ENCODE measurements around the gene PLPPR2.
"Not testable (repeated sequence)": the region's sequence is repeated elsewhere in the genome, so short reads cannot be mapped to it uniquely, and the experiment has no call there.

Gene PLPPR2

DNA sequence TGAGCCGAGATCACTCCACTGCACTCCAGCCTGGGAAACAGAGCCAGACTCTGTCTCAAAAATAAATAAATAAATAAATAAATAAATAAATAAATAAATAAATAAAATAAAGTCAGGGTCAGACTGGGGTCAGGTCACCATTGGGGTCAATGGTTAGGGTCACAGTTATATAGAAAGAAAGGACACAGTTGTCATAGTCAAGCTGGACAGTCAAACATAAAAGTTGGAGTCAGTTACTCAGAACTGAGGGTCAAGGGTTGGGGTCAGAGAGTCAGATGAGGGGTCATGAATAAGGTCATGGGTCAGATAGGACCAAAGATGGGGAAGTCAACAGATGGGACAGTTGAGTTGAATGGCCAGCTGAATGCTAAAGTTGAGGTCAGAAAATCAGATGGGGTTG is 45.6 kb downstream of the PLPPR2 start:
- no peaks in the 10 kb centered on the region for H3K9me3 Mint-ChIP-seq
- no peaks in the 10 kb centered on the region for H3K4me1 Mint-ChIP-seq
- peaks cover 7% of the 10 kb centered on the region for H3K27me3 Mint-ChIP-seq (ENCODE audit: low read depth)
- peaks cover 5% of the 10 kb centered on the region for H3K36me3 Mint-ChIP-seq (ENCODE audit: low read depth)
- TF ChIP-seq, protein P1, sequence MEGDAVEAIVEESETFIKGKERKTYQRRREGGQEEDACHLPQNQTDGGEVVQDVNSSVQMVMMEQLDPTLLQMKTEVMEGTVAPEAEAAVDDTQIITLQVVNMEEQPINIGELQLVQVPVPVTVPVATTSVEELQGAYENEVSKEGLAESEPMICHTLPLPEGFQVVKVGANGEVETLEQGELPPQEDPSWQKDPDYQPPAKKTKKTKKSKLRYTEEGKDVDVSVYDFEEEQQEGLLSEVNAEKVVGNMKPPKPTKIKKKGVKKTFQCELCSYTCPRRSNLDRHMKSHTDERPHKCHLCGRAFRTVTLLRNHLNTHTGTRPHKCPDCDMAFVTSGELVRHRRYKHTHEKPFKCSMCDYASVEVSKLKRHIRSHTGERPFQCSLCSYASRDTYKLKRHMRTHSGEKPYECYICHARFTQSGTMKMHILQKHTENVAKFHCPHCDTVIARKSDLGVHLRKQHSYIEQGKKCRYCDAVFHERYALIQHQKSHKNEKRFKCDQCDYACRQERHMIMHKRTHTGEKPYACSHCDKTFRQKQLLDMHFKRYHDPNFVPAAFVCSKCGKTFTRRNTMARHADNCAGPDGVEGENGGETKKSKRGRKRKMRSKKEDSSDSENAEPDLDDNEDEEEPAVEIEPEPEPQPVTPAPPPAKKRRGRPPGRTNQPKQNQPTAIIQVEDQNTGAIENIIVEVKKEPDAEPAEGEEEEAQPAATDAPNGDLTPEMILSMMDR (IDR thresholded peaks at IDR 0.05; ENCODE audit: unreplicated experiment in 3 of 3) = no peak
- H3K4me3 Mint-ChIP-seq = no peak overlapping the region
- no peak overlapping the region for H3K27ac Mint-ChIP-seq

DNA sequence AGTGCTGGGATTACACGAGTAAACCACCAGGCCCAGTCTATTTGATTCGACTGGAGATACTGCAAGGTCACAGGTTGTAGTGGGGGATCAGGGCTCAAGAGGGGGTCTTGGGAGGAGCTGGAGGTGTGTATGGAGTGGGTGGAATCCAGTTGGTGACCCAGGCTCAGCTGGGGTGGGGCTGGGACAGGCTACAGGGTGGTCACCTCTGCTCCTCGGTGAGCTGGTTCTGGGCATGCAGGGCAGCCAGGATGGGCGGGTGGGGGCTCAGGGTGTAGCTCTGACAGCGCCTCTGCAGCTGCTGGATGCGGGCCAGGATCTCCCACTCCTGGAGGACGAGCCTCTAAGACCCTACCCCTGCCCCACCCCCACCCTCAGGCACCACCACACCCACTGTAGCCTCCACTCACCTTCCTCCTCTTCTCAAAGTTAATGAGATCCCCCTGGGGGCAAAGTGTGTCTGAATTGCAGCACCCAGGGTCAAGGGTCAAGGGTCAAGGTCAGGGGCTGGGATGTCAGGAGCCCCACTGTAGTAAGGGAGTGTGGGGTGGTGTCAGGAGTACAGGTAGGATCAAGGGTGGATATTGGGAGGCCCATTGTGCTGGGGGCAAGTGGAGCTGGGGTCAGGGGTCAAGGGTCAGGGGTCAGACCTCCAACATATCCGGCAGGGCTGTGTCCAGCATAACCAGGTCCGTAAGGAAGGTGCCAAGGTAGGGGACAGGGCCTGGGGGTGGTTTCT is 46.7 kb downstream of the PLPPR2 start:
- Mint-ChIP-seq H3K9me3 (no peaks in the 10 kb centered on the region), H3K27ac (no peak overlapping the region), H3K27me3 (ENCODE audit: low read depth) (peaks cover 16% of the 10 kb centered on the region), H3K4me3 (no peak overlapping the region), H3K36me3 (ENCODE audit: low read depth) (peaks cover 5% of the 10 kb centered on the region), H3K4me1 (no peaks in the 10 kb centered on the region)
- TF ChIP-seq, protein P1 (IDR thresholded peaks at IDR 0.05; ENCODE audit: unreplicated experiment in 3 of 3) = no peak

DNA sequence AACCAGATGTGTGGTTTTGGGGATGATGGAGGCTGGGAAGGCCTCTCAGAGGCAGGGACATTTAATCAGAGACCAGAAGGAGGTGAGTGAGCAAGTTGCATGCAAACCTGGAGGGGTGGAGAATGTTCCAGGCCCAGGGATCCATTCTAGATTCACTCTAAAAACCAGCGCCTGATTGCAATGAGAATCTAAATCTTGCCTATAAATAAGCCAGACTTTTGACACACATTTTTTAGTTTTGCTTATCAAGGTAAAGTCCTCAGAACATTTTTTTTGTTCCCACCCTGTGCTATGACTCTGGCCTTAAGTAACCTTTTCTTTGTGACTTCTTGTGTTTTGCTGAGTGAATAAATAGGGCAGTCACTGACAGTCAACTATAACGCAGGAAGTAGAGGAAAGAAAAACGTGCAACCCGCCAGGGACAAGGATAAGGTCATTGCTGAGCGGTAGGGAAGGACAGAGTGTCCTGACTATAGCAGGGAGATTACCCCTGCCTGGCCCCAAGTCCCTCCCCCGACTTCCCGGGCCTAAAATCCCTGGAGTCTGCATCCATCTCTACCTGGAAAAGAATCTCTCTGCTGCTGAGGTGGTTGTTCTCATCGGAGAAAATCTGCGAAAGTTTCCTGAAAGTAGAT is 49.5 kb downstream of the PLPPR2 start:
- Mint-ChIP-seq H3K36me3 (ENCODE audit: low read depth) (peaks cover 5% of the 10 kb centered on the region), H3K27me3 (ENCODE audit: low read depth) (peaks cover 24% of the 10 kb centered on the region), H3K4me3 (no peak overlapping the region), H3K9me3 (no peaks in the 10 kb centered on the region), H3K4me1 (no peaks in the 10 kb centered on the region), H3K27ac (peak overlapping the region in 1 of 3 experiments; percentile 49)
- TF ChIP-seq, protein P1 (IDR thresholded peaks at IDR 0.05; ENCODE audit: unreplicated experiment in 3 of 3) = no peak

DNA sequence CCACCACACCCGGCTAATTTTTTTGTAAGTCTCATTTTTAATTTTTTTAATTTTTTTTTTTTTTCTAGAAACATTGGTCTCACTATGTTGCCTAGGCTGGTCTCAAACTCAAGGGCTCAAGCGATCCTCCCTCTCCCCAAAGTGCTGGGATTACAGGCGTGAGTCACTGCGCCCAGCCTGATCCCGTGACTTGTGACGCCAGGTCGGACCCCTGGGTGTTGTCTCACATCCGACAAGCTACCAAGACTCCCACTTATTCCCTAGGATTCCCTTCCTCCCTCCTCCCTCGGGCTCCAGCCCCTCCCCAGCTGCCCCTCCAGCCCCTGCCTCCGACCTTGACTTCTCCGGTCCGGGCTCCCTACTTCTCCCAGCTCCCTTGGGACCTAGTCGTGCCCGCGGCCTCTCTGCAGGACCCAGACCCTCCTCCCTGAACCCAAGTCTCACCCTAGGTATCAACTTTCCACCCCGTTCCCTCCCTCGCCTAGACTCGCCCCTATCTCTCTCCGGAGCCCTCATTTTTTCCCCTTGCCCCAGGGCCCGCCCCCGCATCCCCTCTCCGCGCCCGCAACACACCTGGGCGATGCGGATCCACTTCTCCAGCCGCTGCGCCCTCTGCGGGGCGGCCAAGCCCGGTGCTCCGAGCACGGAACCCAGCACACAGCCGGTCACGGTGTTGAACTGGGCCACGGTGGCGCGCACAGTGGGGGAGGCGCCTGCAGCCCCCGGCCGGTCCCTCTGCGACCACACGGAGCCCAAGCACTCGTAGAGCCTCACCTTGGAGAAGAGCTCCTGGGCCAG is 50.8 kb downstream of the PLPPR2 start:
- peaks cover under 1% of the 10 kb centered on the region for H3K36me3 Mint-ChIP-seq (ENCODE audit: low read depth)
- no peak overlapping the region for H3K27ac Mint-ChIP-seq
- no peak overlapping the region for H3K4me3 Mint-ChIP-seq
- no peaks in the 10 kb centered on the region for H3K4me1 Mint-ChIP-seq
- H3K9me3 Mint-ChIP-seq = no peaks in the 10 kb centered on the region
- TF ChIP-seq, protein P1 (IDR thresholded peaks at IDR 0.05; ENCODE audit: unreplicated experiment in 3 of 3) = peak in 2 of 3 experiments; percentile 14 to 25
- peaks cover 24% of the 10 kb centered on the region for H3K27me3 Mint-ChIP-seq (ENCODE audit: low read depth)

DNA sequence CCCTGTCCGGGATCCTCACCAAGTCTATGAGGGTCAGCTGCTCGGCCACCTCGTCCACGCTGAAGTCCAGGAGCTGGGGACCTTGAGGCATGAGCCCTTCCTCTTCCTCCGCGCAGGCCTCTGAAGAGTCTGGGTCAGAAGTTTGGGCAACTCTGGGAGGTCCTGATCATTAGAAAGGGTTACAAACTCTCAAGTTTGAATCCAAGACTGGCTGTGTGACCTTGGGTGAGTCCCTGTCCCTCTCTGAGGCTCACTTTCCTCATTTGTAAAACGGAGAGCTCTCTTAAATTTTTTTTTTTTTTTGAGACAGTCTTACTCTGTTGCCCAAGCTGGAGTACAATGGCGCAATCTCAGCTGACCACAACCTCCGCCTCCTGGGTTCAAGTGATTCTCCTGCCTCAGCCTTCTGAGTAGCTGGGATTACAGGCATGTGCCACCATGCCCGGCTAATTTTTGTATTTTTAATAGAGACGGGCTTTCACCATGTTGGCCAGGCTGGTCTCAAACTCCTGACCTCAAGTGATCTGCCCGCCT is 51.5 kb downstream of the PLPPR2 start:
- not testable (repeated sequence) for H3K36me3 Mint-ChIP-seq (ENCODE audit: low read depth); H3K4me3 Mint-ChIP-seq
- H3K27me3 Mint-ChIP-seq (ENCODE audit: low read depth) = peaks cover 24% of the 10 kb centered on the region

DNA sequence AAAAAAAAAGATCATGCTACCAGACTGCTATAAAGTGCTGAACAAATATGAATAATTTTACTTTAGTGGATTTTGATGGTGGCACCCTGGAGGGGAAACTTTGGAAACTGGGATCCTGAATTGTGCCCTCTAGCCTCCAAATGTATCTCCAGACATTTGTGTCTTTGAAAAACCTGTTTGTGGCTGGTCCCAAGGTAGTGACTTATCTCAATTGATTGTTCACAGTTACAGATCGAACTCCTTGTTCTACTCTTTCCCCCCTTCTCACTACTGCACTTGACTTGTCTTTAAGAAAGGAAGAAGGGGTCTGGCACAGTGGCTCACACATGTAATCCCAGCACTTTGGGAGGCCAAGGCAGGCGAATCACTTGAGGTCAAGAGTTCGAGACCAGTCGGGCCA is 53.4 kb downstream of the PLPPR2 start:
- H3K27ac Mint-ChIP-seq = no peak overlapping the region
- no peaks in the 10 kb centered on the region for H3K4me1 Mint-ChIP-seq
- TF ChIP-seq, protein P1 (IDR thresholded peaks at IDR 0.05; ENCODE audit: unreplicated experiment in 3 of 3) = no peak
- H3K9me3 Mint-ChIP-seq = no peaks in the 10 kb centered on the region
- no peak overlapping the region for H3K4me3 Mint-ChIP-seq
- H3K36me3 Mint-ChIP-seq (ENCODE audit: low read depth) = no peaks in the 10 kb centered on the region
- peaks cover 24% of the 10 kb centered on the region for H3K27me3 Mint-ChIP-seq (ENCODE audit: low read depth)

More for the DNA sequence above, 51.5 kb downstream of the PLPPR2 start:
- H3K27ac Mint-ChIP-seq, H3K9me3 Mint-ChIP-seq, H3K4me1 Mint-ChIP-seq: not testable (repeated sequence)

Data from nephron (organoid).